IMR-90 (cell line): ENCODE results near the gene VARS2. TPM values are rescaled to one million over a fixed set of nuclear protein-coding genes. Genes with fewer than 3 reads are reported as not detected.

ENCODE experiments used
- ATAC-seq: fragments of 200-7000 bp; cut with Tn5 transposase; 2 replicates; pipeline ENCODE4 v1.9.1; 2020; ENCODE audit warnings: low read depth, mild to moderate bottlenecking, moderate library complexity
- BruUV-seq: library from RNA; stranded (reverse); fragments of 400-500 nt; replicated peaks from 2 replicates; lab custom pipeline; 2021; lab: Mats Ljungman, UMichigan
- CTCF ChIA-PET: fragments of 300-600 bp; formaldehyde crosslinking; extraction: SDS; loops from one replicate; lab custom pipeline; 2021; ENCODE audit warnings: antibody characterized with exemption; lab: Yijun Ruan, JAX
- POLR2A ChIA-PET: fragments of 300-600 bp; sonication (Branson Sonifier 250); formaldehyde crosslinking; loops from one replicate; lab custom pipeline; 2022; ENCODE audit warnings: antibody characterized with exemption; ENCODE audit not compliant: unreplicated experiment; lab: Charles Lee
- DNase-seq: peaks from one replicate; pipeline ENCODE4 v3.0.0; 2013
- H2AFZ ChIP-seq: replicated peaks from 2 replicates; pipeline ENCODE3; 2013; ENCODE audit warnings: low read length, mild to moderate bottlenecking; ENCODE audit not compliant: poor library complexity
- H2AK5ac ChIP-seq: 2 replicates; pipeline ENCODE4 v1.6.1; 2013; ENCODE audit warnings: low read depth, low read length, inconsistent platforms
- H2AK9ac ChIP-seq: replicated peaks from 2 replicates; pipeline ENCODE3; 2013; ENCODE audit warnings: mild to moderate bottlenecking, low read depth, low read length, moderate library complexity; ENCODE audit not compliant: poor library complexity
- H2BK120ac ChIP-seq: 2 replicates; pipeline ENCODE4 v1.6.1; 2013; ENCODE audit warnings: low read depth, low read length, inconsistent platforms
- H2BK15ac ChIP-seq: 3 replicates; pipeline ENCODE4 v1.6.1; 2013; ENCODE audit warnings: low read depth, low read length, inconsistent platforms
- H2BK20ac ChIP-seq: 2 replicates; pipeline ENCODE4 v1.6.1; 2013; ENCODE audit warnings: low read depth, mild to moderate bottlenecking, inconsistent platforms, low read length, moderate library complexity
- H2BK5ac ChIP-seq: 2 replicates; pipeline ENCODE4 v1.6.1; 2013; ENCODE audit warnings: mild to moderate bottlenecking, low read depth, low read length, inconsistent platforms; ENCODE audit not compliant: poor library complexity, severe bottlenecking
- H3K14ac ChIP-seq: replicated peaks from 2 replicates; pipeline ENCODE4 v1.6.1; 2013; ENCODE audit warnings: low read depth, low read length, inconsistent platforms
- H3K18ac ChIP-seq: 2 replicates; pipeline ENCODE4 v1.6.1; 2013; ENCODE audit warnings: low read depth, low read length, control low read depth
- H3K23ac ChIP-seq: 2 replicates; pipeline ENCODE4 v1.6.1; 2013; ENCODE audit warnings: low read depth, low read length, inconsistent platforms
- H3K27ac ChIP-seq: 2 replicates; pipeline ENCODE4 v1.5.1; 2013; ENCODE audit warnings: mild to moderate bottlenecking, control low read depth, low read length; ENCODE audit not compliant: insufficient read depth
- H3K27me3 ChIP-seq: 2 replicates; pipeline ENCODE4 v1.6.1; 2013; ENCODE audit warnings: low read length; ENCODE audit not compliant: control insufficient read depth, insufficient read depth
- H3K36me3 ChIP-seq: 2 replicates; pipeline ENCODE4 v1.6.1; 2013; ENCODE audit warnings: low read length, mixed read lengths; ENCODE audit not compliant: control insufficient read depth, insufficient read depth
- H3K4ac ChIP-seq: 2 replicates; pipeline ENCODE4 v1.6.1; 2013; ENCODE audit warnings: low read depth, low read length, inconsistent platforms
- H3K4me1 ChIP-seq: 2 replicates; pipeline ENCODE4 v1.6.1; 2013; ENCODE audit warnings: low read length, mixed read lengths; ENCODE audit not compliant: control insufficient read depth, insufficient read depth
- H3K4me2 ChIP-seq: 2 replicates; pipeline ENCODE4 v1.6.1; 2013; ENCODE audit warnings: low read depth, mild to moderate bottlenecking, control low read depth, low read length, moderate library complexity
- H3K4me3 ChIP-seq: 2 replicates; pipeline ENCODE4 v1.5.1; 2013; ENCODE audit warnings: low read depth, mild to moderate bottlenecking, control low read depth, low read length, moderate library complexity; ENCODE audit not compliant: insufficient read depth
- H3K56ac ChIP-seq: 2 replicates; pipeline ENCODE4 v1.6.1; 2013; ENCODE audit warnings: low read length, inconsistent platforms; ENCODE audit not compliant: insufficient read depth; ENCODE audit errors: extremely low read depth
- H3K79me1 ChIP-seq, 2 experiments: 2 replicates each; pipeline ENCODE4 v1.6.1; 2013; ENCODE audit warnings: low read length in 2 of 2, inconsistent platforms in 1 of 2, low read depth in 1 of 2
- H3K9ac ChIP-seq: 2 replicates; pipeline ENCODE4 v1.6.1; 2013; ENCODE audit warnings: low read depth, low read length, control low read depth
- H3K9me1 ChIP-seq: 2 replicates; pipeline ENCODE4 v1.6.1; 2013; ENCODE audit warnings: low read length, inconsistent platforms; ENCODE audit not compliant: insufficient read depth
- H3K9me3 ChIP-seq: 2 replicates; pipeline ENCODE4 v1.6.1; 2013; ENCODE audit warnings: low read length; ENCODE audit not compliant: control insufficient read depth, insufficient read depth
- H4K20me1 ChIP-seq: 2 replicates; pipeline ENCODE4 v1.6.1; 2013; ENCODE audit warnings: low read length, inconsistent platforms; ENCODE audit not compliant: insufficient read depth
- H4K5ac ChIP-seq: 2 replicates; pipeline ENCODE4 v1.6.1; 2013; ENCODE audit warnings: mild to moderate bottlenecking, low read depth, low read length, control low read depth
- H4K8ac ChIP-seq, 2 experiments: 2 replicates each; pipeline ENCODE4 v1.6.1; 2013; ENCODE audit warnings: low read depth in 2 of 2, low read length in 2 of 2, control low read depth in 1 of 2, inconsistent platforms in 1 of 2
- H4K91ac ChIP-seq: 2 replicates; pipeline ENCODE4 v1.6.1; 2013; ENCODE audit warnings: low read depth, low read length, inconsistent platforms; ENCODE audit not compliant: insufficient read depth
- CHD1 ChIP-seq: IDR thresholded peaks from 2 replicates; pipeline ENCODE4 v1.6.1; 2012; ENCODE audit warnings: low read depth, low read length, improper control_type of control experiment
- ELK1 ChIP-seq: fragments of 150-350 bp; IDR thresholded peaks from 2 replicates; pipeline ENCODE4 v1.6.1; 2016; ENCODE audit warnings: low read depth, mild to moderate bottlenecking, low read length, moderate library complexity, borderline replicate concordance
- FOS ChIP-seq: fragments of 150-350 bp; IDR thresholded peaks from 2 replicates; pipeline ENCODE4 v1.6.1; 2016; ENCODE audit warnings: low read depth, low read length
- MAFK ChIP-seq: IDR thresholded peaks from 2 replicates; pipeline ENCODE4 v1.6.1; 2012; ENCODE audit warnings: low read depth, low read length, improper control_type of control experiment
- MXI1 ChIP-seq: IDR thresholded peaks from 2 replicates; pipeline ENCODE4 v1.6.1; 2012; ENCODE audit warnings: low read depth, mild to moderate bottlenecking, low read length, moderate library complexity, borderline replicate concordance
- NFE2L2 ChIP-seq: fragments of 150-350 bp; IDR thresholded peaks from 2 replicates; pipeline ENCODE4 v1.6.1; 2016; ENCODE audit warnings: low read depth, mild to moderate bottlenecking, low read length
- POLR2A ChIP-seq: IDR thresholded peaks from 2 replicates; pipeline ENCODE4 v1.6.1; 2012; ENCODE audit warnings: mild to moderate bottlenecking, low read depth, low read length
- RCOR1 ChIP-seq: IDR thresholded peaks from 2 replicates; pipeline ENCODE4 v1.6.1; 2012; ENCODE audit warnings: mild to moderate bottlenecking, low read length, improper control_type of control experiment; ENCODE audit not compliant: insufficient replicate concordance
- RFX5 ChIP-seq: IDR thresholded peaks from 2 replicates; pipeline ENCODE4 v1.8.0; 2012; ENCODE audit warnings: low read depth, mild to moderate bottlenecking, low read length, moderate library complexity
- WGBS, 2 experiments: methylation state at CpG; one replicate each; pipeline versions ENCODE4 v1.1.5 to v1.1.7; 2013; ENCODE audit warnings: missing lambda C conversion rate in 2 of 2; ENCODE audit not compliant: insufficient read length in 1 of 2; ENCODE audit errors: extremely low coverage in 2 of 2; 5-methylcytosine and 5-hydroxymethylcytosine counted together
- dilution Hi-C: fragments of 300-500 bp; cut with HindIII; formaldehyde crosslinking; loops from one replicate; pipeline ENCODE4 v1.14.3; 2018; ENCODE audit warnings: low sequenced_read_pairs; ENCODE audit not compliant: unreplicated experiment
- in situ Hi-C: fragments of 300-500 bp; cut with MboI; formaldehyde crosslinking; loops from 3 replicates; pipeline ENCODE4 v1.14.3; 2019; ENCODE audit warnings: low sequenced_read_pairs, inconsistent platforms, mixed read lengths
- intact Hi-C: fragments of 100-400 bp; cut with micrococcal nuclease; formaldehyde crosslinking; loops from 2 replicates; pipeline ENCODE4 v1.10.0; 2022
- polyA plus RNA-seq, 3 experiments: library from polyadenylated mRNA; depleted of rRNA; stranded (reverse); fragments of >200 nt; gene quantifications; 2 replicates each; pipeline ENCODE4 v1.2.3, GENCODE V29; 2012; ENCODE audit warnings: low replicate concordance in 1 of 3
- total RNA-seq: library from RNA; depleted of rRNA; stranded (reverse); fragments of >200 nt; gene quantifications from 2 replicates; pipeline ENCODE4 v1.2.3, GENCODE V29; 2012

Gene VARS2
- total and polyA plus RNA-seq, 2 of the 4 experiments (the other 2 are of a cell fraction), result 7.2 to 14.0 TPM

- no peak overlapping the region for H3K23ac ChIP-seq
- no peak overlapping the region for H4K91ac ChIP-seq
- H3K14ac ChIP-seq, result no peak overlapping the region
- no peak overlapping the region for H2BK20ac ChIP-seq
- H2BK5ac ChIP-seq, result no peak overlapping the region
- CTCF ChIA-PET, result no interaction called here
- no peak overlapping the region for H2BK120ac ChIP-seq
- no CpG with 5 or more reads among the region's 2 CpGs for WGBS, 2 experiments
- H2BK15ac ChIP-seq, result no peak overlapping the region
- H3K79me1 ChIP-seq, result no peaks in the 10 kb centered on the region
- no peak overlapping the region for H2AK9ac ChIP-seq
- no peaks in the 10 kb centered on the region for H4K20me1 ChIP-seq
- dilution Hi-C loops (no loop called here), in situ Hi-C loops (loop anchor here (5.0 kb wide), 1 partner anchor 36 kb away; no protein-coding TSS in a partner anchor), intact Hi-C loops (no loop called here)
- H3K27ac ChIP-seq, result no peak overlapping the region
- POLR2A ChIA-PET, result no interaction called here
- no peak overlapping the region for H2AFZ ChIP-seq
- DNase-seq (no peak), ATAC-seq (no peak)
- no peak overlapping the region for H3K4ac ChIP-seq
- no peaks in the 10 kb centered on the region for H3K4me1 ChIP-seq
- no peak overlapping the region for H4K8ac ChIP-seq
- H3K18ac ChIP-seq, result no peak overlapping the region
- no peak overlapping the region for H3K56ac ChIP-seq
- TF ChIP-seq RCOR1, result no peak
- no peak for TF ChIP-seq MXI1
- TF ChIP-seq MAFK, result no peak
- TF ChIP-seq ELK1, result no peak
- no peak for TF ChIP-seq FOS
- no peak for TF ChIP-seq POLR2A
- no peak for TF ChIP-seq RFX5
- TF ChIP-seq NFE2L2, result no peak
- no peak for TF ChIP-seq CHD1
- no peak overlapping the region for H3K4me2 ChIP-seq
- H2AK5ac ChIP-seq, result no peak overlapping the region
- H3K9me1 ChIP-seq, result no peaks in the 10 kb centered on the region
- BruUV-seq, result no TSS peak
- H4K5ac ChIP-seq, result no peak overlapping the region
- no peaks in the 10 kb centered on the region for H3K27me3 ChIP-seq
- H3K4me3 ChIP-seq, result no peak overlapping the region
- H3K36me3 ChIP-seq, result no peaks in the 10 kb centered on the region
- H3K9ac ChIP-seq, result no peak overlapping the region
- H3K9me3 ChIP-seq, result peaks cover 12% of the 10 kb centered on the region
Measured at GRCh38 chr6:30873137-30873640, 40.8 kb upstream of the VARS2 start.
